SIG-M5 (cell line): ENCODE data around the gene BANF1.
"Not testable (repeated sequence)": the region's sequence is repeated elsewhere in the genome, so short reads cannot be mapped to it uniquely, and the experiment has no call there.

Experiments
- DNase-seq: peaks from one replicate; lab custom pipeline; 2025; lab: John Stamatoyannopoulos, UW

BANF1 gene

GRCh38 chr11:65978391-65979238 is 23.7 kb upstream of the BANF1 start:
- no peak for DNase-seq

DNA sequence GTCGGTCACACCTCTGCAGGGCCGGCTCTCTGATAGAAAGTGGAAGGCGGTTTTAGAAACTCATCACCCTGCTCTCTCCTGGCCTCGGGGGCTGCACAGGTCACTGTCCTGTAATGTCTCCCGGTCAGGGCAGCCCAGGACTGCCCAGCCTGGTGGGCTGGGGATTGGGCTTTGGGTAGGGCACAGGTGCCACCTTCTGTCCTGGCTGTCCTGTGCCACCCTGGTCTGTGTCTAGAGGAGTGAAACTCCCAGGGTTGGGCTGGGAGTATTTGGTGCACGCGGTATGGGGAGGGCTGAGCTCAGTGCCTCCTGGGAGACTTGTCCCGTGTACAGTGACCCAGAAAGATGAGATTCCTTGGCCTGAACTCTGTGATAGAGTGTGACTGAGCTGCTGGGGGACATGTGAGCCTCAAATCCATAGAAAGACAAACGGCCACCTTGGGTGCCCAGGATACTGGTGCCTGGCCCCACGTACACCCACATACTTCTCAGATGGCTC is 23.0 kb upstream of the BANF1 start:
- no peak for DNase-seq

DNA sequence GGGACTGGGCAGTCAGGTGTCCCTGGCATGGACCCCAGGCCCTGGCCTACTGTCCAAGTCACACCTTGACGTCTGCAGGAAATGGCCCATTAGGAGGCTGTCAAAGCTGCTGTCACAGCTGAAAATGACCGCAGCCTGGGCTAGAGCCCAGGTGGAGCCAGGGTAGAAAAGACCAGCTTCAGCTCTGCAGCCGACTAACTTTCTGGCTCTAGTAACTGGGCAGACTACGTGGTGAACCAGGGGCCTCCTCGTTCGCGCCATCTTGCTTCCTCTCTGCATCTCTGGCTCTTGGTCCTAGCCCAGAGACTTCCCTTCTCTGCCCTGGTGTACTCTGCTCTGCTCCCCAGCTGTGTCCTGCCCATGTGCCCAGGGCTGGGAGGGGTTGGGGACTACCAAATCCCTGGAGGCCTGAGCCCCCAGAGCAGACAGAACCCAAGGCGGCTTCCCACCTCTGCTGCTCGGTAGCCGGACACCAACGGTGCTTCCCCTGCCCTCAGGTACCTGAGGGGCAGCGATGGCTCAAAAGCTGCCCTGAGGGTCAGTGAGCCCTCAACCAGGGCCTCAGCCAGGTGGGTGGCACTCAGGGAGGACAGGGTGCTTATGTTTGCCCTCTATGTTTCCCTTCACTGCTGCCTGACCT is 21.1 kb upstream of the BANF1 start:
- DNase-seq = no peak

DNA sequence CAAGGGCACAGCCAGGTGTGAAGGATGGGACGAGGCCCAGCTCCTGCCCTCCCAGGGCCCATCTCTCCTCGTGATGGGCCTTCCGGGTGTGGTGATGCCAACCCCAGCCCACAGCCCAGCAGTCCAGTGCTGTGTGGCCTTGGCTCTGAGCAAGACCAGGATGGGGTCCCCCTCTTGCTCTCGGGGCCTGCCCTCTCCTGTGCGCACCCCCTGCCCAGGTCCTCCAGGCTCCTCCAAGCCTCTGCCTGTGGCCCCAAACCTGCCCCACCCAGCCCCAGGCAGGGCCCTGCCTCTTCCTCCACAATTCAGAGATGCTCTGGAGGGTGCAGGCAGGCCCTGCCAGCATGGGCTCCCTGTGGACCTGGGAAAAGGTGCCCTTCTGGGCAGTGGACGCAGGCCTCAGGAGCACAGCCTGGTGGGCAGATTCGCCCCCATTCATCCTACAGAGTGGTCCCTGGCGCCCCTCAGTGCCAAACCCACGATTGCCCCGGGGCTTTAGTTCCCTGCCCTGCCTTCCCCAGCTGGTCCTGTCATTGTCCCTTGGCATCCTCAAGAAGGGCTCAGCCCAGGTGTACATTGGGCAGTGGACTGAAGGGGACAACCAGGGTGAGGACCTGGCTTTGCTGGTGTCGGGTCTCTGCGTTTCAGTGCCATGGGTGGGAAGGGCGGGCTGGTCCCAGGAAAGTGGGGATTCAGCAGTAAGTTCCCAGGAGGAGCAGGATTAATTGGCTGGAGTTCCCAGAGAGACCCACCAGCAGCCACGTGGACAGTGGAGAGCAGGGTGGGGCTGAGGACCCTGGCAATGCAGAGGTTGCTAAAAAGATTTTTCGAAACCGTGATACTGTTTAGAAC is 20.1 kb upstream of the BANF1 start:
- no peak for DNase-seq

- no peak for DNase-seq
These were observed 19.3 kb upstream of the BANF1 start for GRCh38 chr11:65982824-65983588.

- no peak for DNase-seq
These were observed 18.7 kb upstream of the BANF1 start for GRCh38 chr11:65983589-65983987.

- DNase-seq = no peak
These were observed 15.0 kb upstream of the BANF1 start for GRCh38 chr11:65987336-65987735.

DNA sequence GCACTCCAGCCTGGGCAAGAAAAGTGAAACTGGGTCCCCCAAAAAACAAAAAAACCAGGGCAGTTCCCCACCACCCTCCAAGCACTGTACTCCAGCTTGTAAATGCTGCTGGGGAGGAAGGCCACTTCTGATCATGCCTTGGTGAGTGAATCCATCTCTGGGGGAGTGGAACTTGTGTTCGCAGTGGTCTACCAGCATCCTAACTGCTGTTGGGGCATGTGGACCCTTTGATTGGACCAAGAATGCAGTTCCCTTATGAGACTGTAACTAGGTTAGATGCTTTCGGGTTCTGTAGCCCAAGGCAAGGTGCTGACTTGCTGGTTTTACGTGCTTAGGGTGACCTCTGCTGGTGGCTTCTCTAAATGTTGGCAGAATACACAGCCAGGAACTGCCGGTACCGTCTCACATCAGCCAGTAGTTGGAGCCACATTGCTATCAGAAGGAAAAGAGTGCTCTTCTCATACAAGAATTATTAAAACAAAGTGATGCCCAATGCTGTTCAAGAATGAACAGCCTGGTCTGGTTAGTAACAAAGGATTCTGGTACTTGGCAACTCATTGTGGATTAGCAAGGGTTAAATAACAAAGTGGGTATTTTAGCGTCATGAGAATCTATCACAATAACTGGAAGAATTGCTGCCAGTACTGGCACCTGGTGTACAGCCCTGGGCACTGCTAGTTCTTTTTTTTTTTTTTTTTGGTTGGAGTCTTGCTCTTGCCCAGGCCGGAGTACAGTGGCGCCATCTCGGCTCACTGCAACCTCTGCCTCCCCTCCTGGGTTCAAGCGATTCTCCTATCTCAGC is 13.3 kb upstream of the BANF1 start:
- DNase-seq = peak; percentile 87

DNA sequence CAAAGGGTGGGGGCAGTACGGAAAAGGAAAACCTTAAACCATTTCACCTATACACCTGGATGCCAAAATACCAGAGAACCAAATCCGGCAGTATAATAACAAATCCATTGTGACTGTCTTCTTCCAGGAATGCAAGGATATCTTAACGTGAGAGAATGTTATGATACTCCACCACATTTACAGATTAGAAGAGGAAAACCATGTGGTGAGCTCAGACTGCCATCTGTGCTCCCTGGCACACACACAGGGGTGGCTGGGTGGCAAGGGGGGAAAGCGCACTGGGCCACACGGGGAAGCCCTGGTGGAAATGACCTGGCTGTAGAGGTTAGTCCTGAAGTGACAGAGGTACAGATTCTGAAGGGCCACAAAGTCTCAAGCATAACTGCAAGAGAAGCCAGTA is 10.2 kb upstream of the BANF1 start:
- no peak for DNase-seq

- DNase-seq = no peak
These were observed 5.0 kb upstream of the BANF1 start for GRCh38 chr11:65997286-65997685.

GRCh38 chr11:66002648-66003225 is 434 bp downstream of the BANF1 start:
- no peak for DNase-seq

- no peak for DNase-seq
These were observed 988 bp downstream of the BANF1 start for GRCh38 chr11:66003291-66003690.

- no peak for DNase-seq
These were observed 1.9 kb downstream of the BANF1 start for GRCh38 chr11:66004186-66004585.

GRCh38 chr11:66006134-66006890 is 4.0 kb downstream of the BANF1 start:
- DNase-seq = no peak

DNA sequence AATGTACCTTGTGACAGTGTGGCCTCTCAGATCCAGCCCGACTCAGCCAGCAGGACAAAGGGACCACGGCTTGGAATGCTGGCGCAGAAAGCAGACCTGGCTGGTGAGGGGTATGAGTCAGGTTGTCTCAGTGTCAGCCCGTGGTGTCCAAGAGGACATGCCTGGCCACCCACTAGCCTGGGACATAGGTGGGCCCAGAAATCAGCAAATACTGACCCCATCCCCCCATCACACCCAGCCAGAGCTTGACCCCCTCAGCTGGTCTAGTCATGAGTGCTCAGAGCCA is 4.5 kb downstream of the BANF1 start:
- no peak for DNase-seq

GRCh38 chr11:66007201-66007634 is 4.9 kb downstream of the BANF1 start:
- no peak for DNase-seq

DNA sequence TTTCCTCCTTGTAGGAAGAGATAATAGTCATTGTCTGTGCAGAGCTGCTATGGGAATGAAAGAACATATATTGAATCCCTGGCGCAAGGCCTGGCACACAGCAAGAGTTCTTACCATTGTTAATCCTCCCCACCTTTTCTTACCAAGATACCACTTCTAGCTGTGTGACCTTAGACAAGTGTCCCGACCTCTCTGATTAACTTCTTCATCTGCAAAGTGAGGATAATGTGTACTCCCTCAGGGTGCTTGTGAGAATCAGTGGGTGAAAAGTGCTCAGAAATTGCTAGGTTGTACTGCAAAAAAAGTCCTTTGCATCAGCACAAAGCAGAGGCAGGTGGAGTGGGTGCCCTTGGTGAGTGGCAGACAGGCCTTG is 5.8 kb downstream of the BANF1 start:
- DNase-seq = no peak

DNA sequence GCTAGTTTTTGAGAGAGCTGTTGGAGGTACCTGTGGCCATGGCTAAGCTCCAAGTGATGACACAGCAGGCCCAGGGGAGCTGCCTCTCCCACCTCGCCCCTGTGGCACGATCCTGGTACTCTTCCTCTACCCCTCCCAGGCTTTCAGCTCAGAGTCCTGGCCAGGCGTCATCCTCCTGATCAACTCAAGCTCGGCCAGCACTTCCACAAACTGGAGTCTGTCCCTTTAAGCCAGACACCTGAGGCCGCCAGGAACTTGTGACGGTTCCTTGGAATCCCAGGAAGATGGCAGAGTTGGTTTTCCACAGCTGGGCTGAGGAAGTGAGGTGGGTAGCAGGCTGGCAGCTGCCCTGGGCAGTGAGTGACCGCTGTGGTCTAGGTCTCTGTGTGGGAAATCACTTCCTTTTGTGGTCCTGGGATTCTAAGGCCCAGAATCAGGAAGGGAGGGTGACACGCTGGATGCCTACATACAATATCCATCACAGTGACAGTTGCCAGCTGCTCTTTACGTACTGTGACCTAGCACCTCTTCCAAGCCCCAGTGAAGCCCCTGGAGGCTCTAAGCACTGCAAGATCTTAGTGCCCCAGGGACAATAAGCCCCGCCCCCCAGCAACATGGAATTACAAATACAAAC is 6.3 kb downstream of the BANF1 start:
- DNase-seq = no peak

DNA sequence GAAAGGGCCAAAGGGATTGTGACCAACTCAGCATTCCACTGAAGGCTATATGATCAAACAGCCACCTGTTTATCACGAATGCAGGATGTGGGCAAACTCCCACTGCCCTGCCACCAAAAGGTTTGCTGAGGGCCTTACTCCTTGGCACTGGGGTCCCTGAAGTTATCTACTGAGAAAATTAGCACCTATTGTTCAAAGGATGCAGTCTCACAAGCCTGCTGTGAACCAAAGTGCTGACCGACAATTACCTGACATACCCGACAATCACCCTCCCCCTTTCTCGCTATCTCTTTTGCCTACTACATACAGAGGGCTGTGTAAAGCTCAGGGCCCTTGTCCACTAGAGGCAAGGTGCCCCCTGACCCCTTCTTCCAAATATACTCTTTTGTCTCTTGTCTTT is 7.7 kb downstream of the BANF1 start:
- not testable (repeated sequence) for DNase-seq
